Measurements from ENCODE around the gene CIAO1.
"Not testable (repeated sequence)": the region's sequence is repeated elsewhere in the genome, so short reads cannot be mapped to it uniquely, and the experiment has no call there.

Gene CIAO1

DNA sequence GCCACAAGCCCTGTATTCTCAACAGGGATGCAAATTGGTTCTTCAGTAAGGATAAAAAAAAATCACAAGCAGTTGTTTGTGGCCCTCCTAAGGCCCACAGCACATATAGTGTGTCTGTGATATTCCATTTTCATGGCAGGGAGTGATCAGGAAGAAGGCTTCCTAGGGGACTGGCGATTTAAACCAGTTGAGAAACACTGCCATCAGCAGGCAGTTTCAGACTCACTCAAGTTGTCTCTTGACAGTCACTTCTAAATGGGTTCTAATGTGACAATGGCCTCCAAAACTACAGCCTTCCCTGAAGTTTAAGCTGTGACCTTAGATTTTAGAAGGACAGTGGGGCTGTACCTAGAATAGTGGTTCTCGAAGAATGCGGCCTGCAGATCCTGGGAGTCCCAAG, 6.0 kb downstream of the CIAO1 start:
- peaks cover 76% of the 10 kb centered on the region for H3K36me3 ChIP-seq (ENCODE audit: insufficient read depth, low read length)
- no peaks in the 10 kb centered on the region for H3K27me3 ChIP-seq (ENCODE audit: insufficient read depth, low read length)
- peaks cover 5% of the 10 kb centered on the region for H3K4me1 ChIP-seq (ENCODE audit: insufficient read depth, low read length)
- H3K4me3 ChIP-seq (ENCODE audit: low read length): no peak overlapping the region
- H2AFZ ChIP-seq (ENCODE audit: low read depth, low read length): no peak overlapping the region
- no peaks in the 10 kb centered on the region for H3K9me3 ChIP-seq (ENCODE audit: low read length)

GRCh38 chr2:96273763-96274162, 7.7 kb downstream of the CIAO1 start:
- Histone ChIP-seq H3K4me1 (ENCODE audit: insufficient read depth, low read length) (no peaks in the 10 kb centered on the region), H3K36me3 (ENCODE audit: insufficient read depth, low read length) (peaks cover 79% of the 10 kb centered on the region), H3K9me3 (ENCODE audit: low read length) (no peaks in the 10 kb centered on the region), H2AFZ (ENCODE audit: low read depth, low read length) (no peak overlapping the region), H3K27me3 (ENCODE audit: insufficient read depth, low read length) (no peaks in the 10 kb centered on the region), H3K4me3 (ENCODE audit: low read length) (no peak overlapping the region)

DNA sequence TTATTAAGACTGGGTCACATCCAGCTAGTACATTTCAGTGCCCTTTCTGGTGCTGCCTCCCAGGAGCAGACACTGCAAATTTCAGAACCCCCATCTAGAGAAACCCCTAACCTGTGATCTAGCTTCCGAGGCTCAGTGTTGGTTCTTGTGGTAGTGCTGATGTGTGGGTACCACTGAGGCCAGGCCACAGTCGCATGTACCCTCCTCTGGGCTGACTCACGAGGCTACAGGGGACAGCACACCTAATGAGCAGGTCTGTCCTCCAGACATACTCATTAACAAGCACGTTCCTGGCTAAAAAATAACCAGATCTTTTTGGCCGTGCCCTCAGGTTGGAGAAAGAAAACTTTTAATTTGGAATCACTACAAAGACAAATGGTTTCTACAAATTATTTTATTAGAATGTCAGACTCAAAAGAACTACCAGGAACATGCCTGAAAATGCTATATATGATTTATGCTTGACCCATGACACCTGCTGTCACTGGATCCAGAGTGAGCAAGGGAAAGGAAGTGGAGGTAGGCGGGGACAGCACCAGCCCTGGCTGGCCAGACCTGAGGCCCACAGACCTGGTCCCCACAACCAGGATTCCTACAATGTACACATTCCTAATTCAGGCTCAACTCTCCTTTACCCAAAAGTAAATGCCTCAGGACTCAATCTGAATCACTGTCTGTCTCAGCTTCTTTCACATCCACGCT, 8.5 kb downstream of the CIAO1 start:
- no peaks in the 10 kb centered on the region for H3K27me3 ChIP-seq (ENCODE audit: insufficient read depth, low read length)
- no peak overlapping the region for H3K4me3 ChIP-seq (ENCODE audit: low read length)
- H3K4me1 ChIP-seq (ENCODE audit: insufficient read depth, low read length): no peaks in the 10 kb centered on the region
- H2AFZ ChIP-seq (ENCODE audit: low read depth, low read length): no peak overlapping the region
- no peaks in the 10 kb centered on the region for H3K9me3 ChIP-seq (ENCODE audit: low read length)
- peaks cover 79% of the 10 kb centered on the region for H3K36me3 ChIP-seq (ENCODE audit: insufficient read depth, low read length)

DNA sequence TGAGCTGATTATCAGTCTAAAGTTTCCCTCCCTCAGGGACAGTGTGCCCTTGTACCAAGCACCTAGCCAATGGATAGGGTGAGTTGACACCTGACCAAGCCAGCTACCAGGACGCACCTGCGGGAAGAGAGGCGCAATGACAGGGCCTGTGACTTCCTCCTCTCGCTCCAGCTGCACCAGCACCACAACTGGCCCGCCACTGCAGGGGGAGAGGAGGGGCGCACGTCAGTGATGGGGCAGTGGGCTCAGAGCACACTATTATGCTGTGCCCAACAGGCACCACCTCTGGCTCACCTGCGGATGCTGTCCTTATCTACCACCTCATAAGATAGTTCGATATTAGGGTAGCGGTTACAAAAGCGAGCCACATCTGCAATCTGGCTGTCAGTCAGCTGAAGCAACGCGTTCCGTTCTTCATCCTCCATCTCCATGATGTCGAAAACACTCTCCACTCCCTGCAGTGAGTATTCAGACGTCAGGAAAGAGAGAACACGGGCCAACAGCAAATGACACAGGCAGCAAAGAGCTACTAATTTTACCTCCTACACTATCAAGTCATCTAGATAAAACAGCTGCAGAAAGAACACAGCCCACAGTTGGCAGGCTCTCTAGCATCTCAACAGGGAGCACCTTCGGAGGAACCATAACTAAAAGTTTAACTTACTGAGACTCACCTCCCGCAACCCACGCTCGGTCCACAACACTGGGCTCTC, 10.9 kb downstream of the CIAO1 start:
- no peak overlapping the region for H3K4me3 ChIP-seq (ENCODE audit: low read length)
- no peaks in the 10 kb centered on the region for H3K27me3 ChIP-seq (ENCODE audit: insufficient read depth, low read length)
- H3K9me3 ChIP-seq (ENCODE audit: low read length): no peaks in the 10 kb centered on the region
- H3K4me1 ChIP-seq (ENCODE audit: insufficient read depth, low read length): no peaks in the 10 kb centered on the region
- H3K36me3 ChIP-seq (ENCODE audit: insufficient read depth, low read length): peaks cover 74% of the 10 kb centered on the region
- H2AFZ ChIP-seq (ENCODE audit: low read depth, low read length): no peak overlapping the region

DNA sequence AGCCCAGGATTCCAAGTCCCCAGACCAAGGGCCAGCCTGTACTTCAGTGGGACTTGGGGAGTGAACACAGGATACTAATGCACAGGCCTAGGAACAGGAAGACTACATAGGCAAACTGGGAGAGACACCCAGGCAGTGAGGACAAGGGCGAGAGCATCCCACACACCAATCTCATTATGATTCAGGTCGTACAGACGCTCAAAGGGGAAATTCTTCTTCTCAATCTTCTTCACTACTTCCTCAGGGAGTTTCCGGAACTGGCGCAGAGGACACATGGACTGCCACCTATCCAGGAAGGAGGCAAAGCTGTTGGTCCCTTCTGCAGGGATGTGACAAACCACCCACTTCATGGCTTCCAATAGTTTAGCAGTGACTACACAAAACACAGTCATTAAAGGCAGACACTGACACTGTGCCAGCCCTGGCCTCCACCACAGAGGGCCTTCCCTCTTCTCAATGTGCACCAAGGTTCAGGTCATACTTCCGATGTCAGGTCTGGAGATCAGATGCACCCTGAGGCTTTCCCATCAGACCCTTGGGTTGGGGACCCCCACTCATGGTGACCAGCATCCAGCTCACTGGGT, 21.3 kb downstream of the CIAO1 start:
- Histone ChIP-seq H2AFZ (ENCODE audit: low read depth, low read length) (no peak overlapping the region), H3K27me3 (ENCODE audit: insufficient read depth, low read length) (no peaks in the 10 kb centered on the region), H3K36me3 (ENCODE audit: insufficient read depth, low read length) (peaks cover 98% of the 10 kb centered on the region), H3K4me1 (ENCODE audit: insufficient read depth, low read length) (no peaks in the 10 kb centered on the region), H3K9me3 (ENCODE audit: low read length) (no peaks in the 10 kb centered on the region), H3K4me3 (ENCODE audit: low read length) (no peak overlapping the region)

DNA sequence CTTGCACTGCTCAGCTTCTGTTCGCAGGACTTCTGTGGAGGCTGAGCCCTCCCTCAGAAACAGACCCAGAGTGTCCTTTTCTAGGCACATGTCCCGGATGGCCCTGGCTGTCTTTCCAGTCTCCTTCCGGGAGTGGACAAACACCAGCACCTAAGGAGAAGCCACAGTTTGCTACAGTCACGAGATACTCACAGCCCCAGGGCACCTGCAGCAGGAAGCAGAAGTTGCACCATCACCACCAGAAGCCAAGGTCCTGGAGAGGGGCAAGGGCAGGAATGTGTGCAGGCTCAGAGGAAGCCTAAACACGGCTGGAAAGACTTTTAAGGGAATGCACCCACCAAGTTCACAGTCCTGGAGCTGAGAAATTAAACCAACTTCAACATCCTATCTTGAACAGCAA, 25.7 kb downstream of the CIAO1 start:
- H3K36me3 ChIP-seq (ENCODE audit: insufficient read depth, low read length): peaks cover 96% of the 10 kb centered on the region
- H3K4me3 ChIP-seq (ENCODE audit: low read length): no peak overlapping the region
- H2AFZ ChIP-seq (ENCODE audit: low read depth, low read length): no peak overlapping the region
- H3K27me3 ChIP-seq (ENCODE audit: insufficient read depth, low read length): no peaks in the 10 kb centered on the region
- H3K4me1 ChIP-seq (ENCODE audit: insufficient read depth, low read length): no peaks in the 10 kb centered on the region
- no peaks in the 10 kb centered on the region for H3K9me3 ChIP-seq (ENCODE audit: low read length)

GRCh38 chr2:96294271-96294670, 28.2 kb downstream of the CIAO1 start:
- H3K9me3 ChIP-seq (ENCODE audit: low read length); H3K4me1 ChIP-seq (ENCODE audit: insufficient read depth, low read length); H2AFZ ChIP-seq (ENCODE audit: low read depth, low read length); H3K4me3 ChIP-seq (ENCODE audit: low read length); H3K27me3 ChIP-seq (ENCODE audit: insufficient read depth, low read length): not testable (repeated sequence)
- peaks cover 96% of the 10 kb centered on the region for H3K36me3 ChIP-seq (ENCODE audit: insufficient read depth, low read length)

GRCh38 chr2:96296925-96297324, 30.9 kb downstream of the CIAO1 start:
- Histone ChIP-seq H3K4me3 (ENCODE audit: low read length) (no peak overlapping the region), H2AFZ (ENCODE audit: low read depth, low read length) (no peak overlapping the region), H3K27me3 (ENCODE audit: insufficient read depth, low read length) (no peaks in the 10 kb centered on the region), H3K36me3 (ENCODE audit: insufficient read depth, low read length) (peaks cover 96% of the 10 kb centered on the region), H3K4me1 (ENCODE audit: insufficient read depth, low read length) (no peaks in the 10 kb centered on the region), H3K9me3 (ENCODE audit: low read length) (no peaks in the 10 kb centered on the region)

GRCh38 chr2:96301865-96302264, 35.8 kb downstream of the CIAO1 start:
- Histone ChIP-seq H3K27me3 (ENCODE audit: insufficient read depth, low read length) (no peaks in the 10 kb centered on the region), H3K9me3 (ENCODE audit: low read length) (no peaks in the 10 kb centered on the region), H2AFZ (ENCODE audit: low read depth, low read length) (no peak overlapping the region), H3K4me3 (ENCODE audit: low read length) (no peak overlapping the region), H3K36me3 (ENCODE audit: insufficient read depth, low read length) (peaks cover 76% of the 10 kb centered on the region), H3K4me1 (ENCODE audit: insufficient read depth, low read length) (peaks cover 16% of the 10 kb centered on the region)

- Histone ChIP-seq H3K4me1 (ENCODE audit: insufficient read depth, low read length) (peaks cover 16% of the 10 kb centered on the region), H3K9me3 (ENCODE audit: low read length) (no peaks in the 10 kb centered on the region), H2AFZ (ENCODE audit: low read depth, low read length) (no peak overlapping the region), H3K36me3 (ENCODE audit: insufficient read depth, low read length) (peaks cover 49% of the 10 kb centered on the region), H3K27me3 (ENCODE audit: insufficient read depth, low read length) (no peaks in the 10 kb centered on the region), H3K4me3 (ENCODE audit: low read length) (peak overlapping the region; percentile 77)
Measured at GRCh38 chr2:96304606-96305005, 38.6 kb downstream of the CIAO1 start.

- H3K4me3 ChIP-seq (ENCODE audit: low read length): peak within 1 kb of the TSS; percentile 77
Measured at GRCh38 chr2:96305091-96305978, 39.3 kb downstream of the CIAO1 start, which contains the start of gene SNRNP200. SNRNP200 (minus strand) TSS chr2:96305546; CDS start chr2:96305437, 109 bp downstream.

DNA sequence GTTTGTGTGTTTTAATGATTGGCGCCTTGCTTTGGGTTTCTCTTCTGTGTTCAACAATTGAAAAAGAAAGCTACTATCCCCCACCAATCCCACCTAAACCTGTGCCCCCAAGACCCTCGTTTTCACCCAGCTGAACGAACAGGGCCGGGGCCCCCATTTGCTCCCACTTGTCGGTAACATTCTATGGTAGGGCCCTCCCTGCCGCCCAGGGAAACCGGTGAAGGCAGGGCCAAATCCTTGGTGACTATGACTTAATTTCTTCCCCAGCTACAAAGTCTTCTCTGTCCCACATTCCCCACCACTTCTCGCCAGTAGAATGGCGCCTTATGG, 39.9 kb downstream of the CIAO1 start:
- H3K4me1 ChIP-seq (ENCODE audit: insufficient read depth, low read length): peaks cover 16% of the 10 kb centered on the region
- peaks cover 36% of the 10 kb centered on the region for H3K36me3 ChIP-seq (ENCODE audit: insufficient read depth, low read length)
- H2AFZ ChIP-seq (ENCODE audit: low read depth, low read length): peak overlapping the region; percentile 52
- H3K9me3 ChIP-seq (ENCODE audit: low read length): no peaks in the 10 kb centered on the region
- H3K27me3 ChIP-seq (ENCODE audit: insufficient read depth, low read length): no peaks in the 10 kb centered on the region
- H3K4me3 ChIP-seq (ENCODE audit: low read length): peak overlapping the region; percentile 77

More at GRCh38 chr2:96305091-96305978, 39.3 kb downstream of the CIAO1 start, which contains the start of gene SNRNP200:
- H2AFZ ChIP-seq (ENCODE audit: low read depth, low read length): peak within 1 kb of the TSS; percentile 52
- no peaks in the 10 kb centered on the region for H3K27me3 ChIP-seq (ENCODE audit: insufficient read depth, low read length)
- H3K9me3 ChIP-seq (ENCODE audit: low read length): no peaks in the 10 kb centered on the region
- peaks cover 16% of the 10 kb centered on the region for H3K4me1 ChIP-seq (ENCODE audit: insufficient read depth, low read length)
- peaks cover 42% of the 10 kb centered on the region for H3K36me3 ChIP-seq (ENCODE audit: insufficient read depth, low read length)

- Histone ChIP-seq H3K4me1 (ENCODE audit: insufficient read depth, low read length) (peaks cover 16% of the 10 kb centered on the region), H3K27me3 (ENCODE audit: insufficient read depth, low read length) (no peaks in the 10 kb centered on the region), H2AFZ (ENCODE audit: low read depth, low read length) (peak overlapping the region; percentile 52), H3K9me3 (ENCODE audit: low read length) (no peaks in the 10 kb centered on the region), H3K36me3 (ENCODE audit: insufficient read depth, low read length) (peaks cover 32% of the 10 kb centered on the region), H3K4me3 (ENCODE audit: low read length) (peak overlapping the region; percentile 77)
Measured at GRCh38 chr2:96306370-96306769, 40.3 kb downstream of the CIAO1 start.
